SIG-M5 treated with dmso at 0.1 percent for 504 hours (cell line): ENCODE data around the gene OR9A4.
"Not testable (repeated sequence)": the region's sequence is repeated elsewhere in the genome, so short reads cannot be mapped to it uniquely, and the experiment has no call there.

Source experiments
- DNase-seq: peaks from one replicate; lab custom pipeline; 2025; ENCODE audit not compliant: unreplicated experiment; lab: John Stamatoyannopoulos, UW

OR9A4 gene, protein sequence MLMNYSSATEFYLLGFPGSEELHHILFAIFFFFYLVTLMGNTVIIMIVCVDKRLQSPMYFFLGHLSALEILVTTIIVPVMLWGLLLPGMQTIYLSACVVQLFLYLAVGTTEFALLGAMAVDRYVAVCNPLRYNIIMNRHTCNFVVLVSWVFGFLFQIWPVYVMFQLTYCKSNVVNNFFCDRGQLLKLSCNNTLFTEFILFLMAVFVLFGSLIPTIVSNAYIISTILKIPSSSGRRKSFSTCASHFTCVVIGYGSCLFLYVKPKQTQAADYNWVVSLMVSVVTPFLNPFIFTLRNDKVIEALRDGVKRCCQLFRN

DNA sequence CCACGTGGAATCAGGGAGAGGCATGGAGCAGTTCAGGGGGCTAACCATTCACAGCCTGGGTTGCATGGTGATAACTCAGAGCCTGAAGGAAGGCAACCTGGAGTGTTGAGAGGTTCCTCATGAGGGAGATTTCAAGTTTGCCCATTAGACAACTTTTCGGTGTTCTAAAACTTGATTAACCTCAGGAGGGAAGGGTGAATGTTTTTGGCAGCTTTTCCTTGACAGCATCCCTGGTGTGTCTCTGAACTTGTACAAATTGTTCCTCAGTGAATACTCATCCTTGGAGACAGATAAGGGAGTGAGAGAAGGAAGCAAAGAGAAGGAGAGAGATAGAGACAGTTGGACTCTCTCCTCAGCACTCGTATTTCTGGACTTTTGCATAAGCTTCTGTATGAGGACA, at the start of gene OR9A4:
TSS of gene OR9A4 (plus strand) at position 301 of the 400 bp plus-strand sequence. CDS start 2,477 bp downstream, outside the sequence.
- DNase-seq = no peak

DNA sequence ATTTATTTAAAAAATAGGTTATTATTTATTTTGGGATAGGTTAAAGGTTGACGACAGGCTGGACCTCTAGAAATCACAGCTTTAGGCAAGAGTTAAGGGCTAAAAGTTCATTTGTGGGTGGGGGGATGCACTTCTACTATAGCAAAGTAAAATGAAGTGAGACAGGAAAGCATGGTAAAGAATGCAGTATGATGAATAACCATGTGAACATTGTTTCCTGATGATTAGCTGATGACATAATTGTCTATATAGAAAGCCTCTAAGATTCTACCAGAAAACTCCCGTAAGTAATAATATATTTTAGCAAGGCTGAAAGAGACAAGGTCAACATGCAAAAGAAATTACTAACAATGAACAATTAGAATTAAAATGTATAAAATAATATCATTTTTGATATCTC, 49.2 kb upstream of the OR9A4 start:
- no peak for DNase-seq

- DNase-seq = no peak
These were observed 43.3 kb upstream of the OR9A4 start for GRCh38 chr7:141872931-141873330.

- DNase-seq = peak; percentile 44
These were observed 41.4 kb upstream of the OR9A4 start for GRCh38 chr7:141874787-141875186.

- DNase-seq = no peak
These were observed 40.7 kb upstream of the OR9A4 start for GRCh38 chr7:141875453-141875852.

- no peak for DNase-seq
These were observed 39.8 kb upstream of the OR9A4 start for GRCh38 chr7:141876371-141876770.

- no peak for DNase-seq
These were observed 38.8 kb upstream of the OR9A4 start for GRCh38 chr7:141877365-141877764.

- DNase-seq = no peak
These were observed 35.2 kb upstream of the OR9A4 start for GRCh38 chr7:141880960-141881359.

DNA sequence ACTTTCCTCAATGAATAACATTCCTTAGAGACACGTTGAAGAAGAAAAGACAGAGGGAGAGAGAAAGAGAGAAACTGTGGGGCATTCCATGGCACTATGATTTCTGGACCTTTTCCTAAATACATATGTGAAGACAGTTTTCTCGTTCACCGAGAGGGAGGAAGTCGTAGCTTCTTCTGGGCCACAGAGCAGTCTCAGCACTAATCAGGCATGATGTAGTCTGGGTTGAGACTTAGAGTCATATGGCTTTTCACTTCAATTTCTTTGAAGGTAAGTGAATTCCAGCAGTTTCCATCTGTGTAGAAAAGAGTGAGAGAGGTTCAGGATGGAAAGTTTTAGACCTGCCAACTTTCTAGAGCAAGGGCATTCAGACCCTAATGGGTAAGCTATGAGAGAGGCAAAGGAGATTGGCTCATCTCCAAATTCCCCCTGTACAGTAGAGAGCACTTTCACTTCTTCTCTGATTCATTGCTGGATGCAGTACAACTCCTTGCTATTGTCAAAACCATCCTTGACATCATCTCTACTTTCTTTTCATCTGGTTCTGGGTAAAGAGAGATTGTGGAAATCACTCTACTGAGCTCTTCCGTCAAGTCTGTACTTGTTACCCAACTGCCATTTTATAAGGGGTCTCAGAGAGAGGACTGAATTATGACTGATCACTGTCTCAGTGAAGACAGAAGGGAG, 31.5 kb upstream of the OR9A4 start:
- peak; percentile 54 for DNase-seq

DNA sequence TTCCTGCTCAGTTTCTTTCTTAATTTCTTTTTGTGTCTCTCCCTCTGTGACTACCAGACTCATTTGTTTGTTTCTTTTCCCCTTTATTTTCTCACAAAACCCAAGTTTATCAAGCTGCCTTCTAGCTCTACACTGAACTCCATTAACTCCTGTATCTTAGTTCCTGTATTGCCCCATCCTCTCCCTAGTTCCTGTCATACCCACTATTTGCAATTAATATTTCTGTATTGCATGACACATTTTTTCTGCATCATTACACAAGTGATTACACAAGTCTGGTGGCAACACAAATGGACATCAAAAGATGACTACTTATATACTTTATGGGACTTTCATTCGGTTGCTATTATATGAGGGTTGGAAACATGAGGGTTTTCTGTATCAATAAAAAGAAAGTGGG, 26.9 kb upstream of the OR9A4 start:
- peak; percentile 84 for DNase-seq

DNA sequence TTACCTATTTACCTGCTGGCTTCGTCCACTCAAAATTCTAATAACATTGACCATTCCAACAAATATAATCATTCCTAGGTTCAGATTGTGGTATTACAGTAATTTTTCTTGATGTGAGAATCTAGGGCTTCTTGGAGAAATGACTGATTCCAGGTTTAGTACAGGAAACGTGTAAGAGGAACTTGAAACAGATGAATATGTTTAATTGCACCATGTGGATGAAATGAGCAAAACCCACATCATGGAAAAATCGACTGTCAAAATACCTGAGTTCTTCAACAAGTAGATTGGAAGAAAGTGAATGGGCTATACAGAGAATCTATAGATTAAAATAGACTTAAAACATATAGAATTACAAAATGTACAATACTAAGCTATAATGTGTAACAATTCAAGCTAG, 24.9 kb upstream of the OR9A4 start:
- DNase-seq = no peak

GRCh38 chr7:141899366-141899765, 16.8 kb upstream of the OR9A4 start:
- DNase-seq = not testable (repeated sequence)

- DNase-seq = no peak
These were observed 9.9 kb upstream of the OR9A4 start for GRCh38 chr7:141906285-141906684.

DNA sequence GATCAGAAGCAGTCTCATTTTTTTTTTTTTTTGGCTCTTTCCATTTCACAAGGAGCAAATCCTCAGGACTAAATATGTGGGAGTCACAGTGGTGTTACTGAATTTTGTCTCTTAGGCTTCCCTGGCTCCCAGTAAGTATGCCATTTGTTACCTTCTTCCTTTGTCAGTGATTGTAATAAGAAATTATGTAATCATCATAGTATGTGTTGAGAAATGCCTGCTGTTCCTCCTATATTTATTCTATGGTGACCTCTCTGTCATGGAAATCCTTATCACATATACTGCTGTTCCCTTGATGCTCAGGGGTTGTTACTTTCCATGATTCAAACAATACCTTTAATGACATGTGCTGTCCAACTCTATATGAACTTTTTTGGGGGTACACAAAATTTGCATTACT, 4.8 kb upstream of the OR9A4 start:
- peak; percentile 39 for DNase-seq

DNA sequence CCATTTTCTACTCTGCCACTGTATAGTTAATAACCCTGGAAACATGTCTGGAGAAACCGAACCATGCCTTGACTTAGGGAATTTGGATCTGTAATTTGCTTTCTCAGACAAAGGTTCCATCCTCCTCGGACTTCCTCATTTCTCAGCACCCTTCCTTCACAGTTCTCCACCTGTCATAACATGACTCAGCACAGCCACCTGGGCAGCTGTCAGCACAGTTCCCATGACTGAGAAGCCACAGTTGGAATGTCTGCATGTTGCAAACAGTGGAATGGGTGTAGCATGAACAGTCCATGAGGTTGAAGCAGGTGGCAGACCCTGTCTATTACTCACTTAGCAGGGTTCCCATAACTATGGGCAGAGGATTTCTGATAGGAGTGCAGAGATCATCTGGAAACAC, 634 bp upstream of the OR9A4 start:
- peak; percentile 4 for DNase-seq

DNA sequence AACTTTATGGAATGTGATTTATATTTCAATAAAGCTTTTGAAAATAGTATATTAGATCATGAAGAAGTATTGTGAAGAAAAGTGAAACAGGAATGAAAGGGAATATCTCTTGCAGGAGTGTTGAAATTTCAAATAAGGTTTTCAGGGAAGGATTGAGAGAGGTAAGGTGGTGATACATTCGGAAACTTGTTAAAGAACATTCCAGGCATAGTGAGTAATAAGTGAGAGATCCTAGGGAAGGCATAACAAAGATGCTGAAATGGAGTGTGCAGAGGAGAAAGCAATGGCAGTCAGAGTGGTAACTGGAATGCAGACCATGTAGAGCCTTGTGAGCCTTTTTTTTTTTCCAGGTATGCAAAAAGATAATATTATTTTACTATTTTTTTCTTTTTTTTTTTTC, 4.1 kb downstream of the OR9A4 start:
- DNase-seq = no peak

GRCh38 chr7:141928146-141928844, 12.1 kb downstream of the OR9A4 start:
- peak; percentile 50 for DNase-seq

DNA sequence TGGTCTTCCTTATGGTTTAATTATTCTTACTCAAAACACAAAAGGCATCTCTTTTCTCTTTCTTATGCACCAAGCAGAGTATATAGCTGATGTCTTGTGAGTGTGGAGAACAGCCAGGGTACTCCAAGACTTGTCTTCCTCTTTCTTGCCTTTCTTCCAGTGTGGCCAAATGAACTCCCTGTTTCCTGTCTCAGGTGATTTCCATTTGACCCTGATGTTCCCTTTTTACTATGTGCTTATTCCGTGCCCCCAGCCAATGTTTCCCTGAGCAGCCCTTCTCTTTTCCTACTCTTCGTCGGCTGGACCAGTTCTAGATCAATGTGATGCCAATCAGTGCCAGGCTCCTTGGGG, 12.6 kb downstream of the OR9A4 start:
- no peak for DNase-seq

DNA sequence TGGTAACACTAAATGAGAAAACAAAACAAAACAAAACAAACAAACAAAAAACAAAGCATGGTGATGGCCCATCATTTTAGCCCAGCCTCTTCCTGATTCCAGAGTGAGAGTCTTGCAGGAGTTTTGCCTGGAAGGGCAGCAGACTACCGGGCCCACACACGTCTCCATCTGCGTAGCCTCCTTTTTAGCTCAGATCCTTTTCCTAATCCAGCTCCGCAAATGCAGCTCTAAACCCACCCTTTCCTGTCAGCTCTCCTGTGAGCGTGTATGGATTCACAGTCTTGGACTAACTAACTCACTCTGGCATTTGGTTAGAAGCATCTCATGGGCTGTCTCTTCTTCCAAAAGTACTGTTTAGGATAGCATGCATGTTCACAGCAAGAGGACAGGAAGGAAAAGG, 14.0 kb downstream of the OR9A4 start:
- DNase-seq = no peak

DNA sequence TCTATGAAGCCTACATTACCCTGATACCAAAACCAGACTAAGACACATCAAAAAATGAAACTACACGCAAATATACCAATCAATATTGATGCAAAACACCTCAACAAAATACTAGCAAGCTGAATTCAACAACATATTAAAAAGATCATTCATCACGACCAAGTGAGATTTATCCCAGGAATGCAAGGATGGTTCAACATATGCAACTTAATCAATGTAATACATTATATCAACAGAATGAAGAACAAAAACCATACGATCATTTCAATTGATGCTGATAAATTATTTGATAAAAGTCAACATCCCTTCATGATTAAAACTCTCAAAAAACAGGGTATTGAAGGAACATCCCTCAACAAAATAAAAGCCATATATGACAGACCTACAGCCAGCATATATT, 24.9 kb downstream of the OR9A4 start:
- no peak for DNase-seq

GRCh38 chr7:141943846-141944245, 27.6 kb downstream of the OR9A4 start:
- no peak for DNase-seq

GRCh38 chr7:141944811-141945210, 28.6 kb downstream of the OR9A4 start:
- peak; percentile 47 for DNase-seq
